Mucosa of stomach (tissue), 1 donor: ENCODE results near the gene C7.
"Not testable (repeated sequence)": the region's sequence is repeated elsewhere in the genome, so short reads cannot be mapped to it uniquely, and the experiment has no call there.

ENCODE experiments used
- H3K27me3 ChIP-seq: one replicate; pipeline ENCODE4 v1.7.0; 2013; ENCODE audit warnings: mild to moderate bottlenecking, low read length; ENCODE audit not compliant: control insufficient read depth, insufficient read depth
- H3K36me3 ChIP-seq: one replicate; pipeline ENCODE4 v1.7.0; 2013; ENCODE audit warnings: low read length; ENCODE audit not compliant: control insufficient read depth, insufficient read depth
- H3K4me1 ChIP-seq: one replicate; pipeline ENCODE4 v1.7.0; 2013; ENCODE audit warnings: mild to moderate bottlenecking, low read length; ENCODE audit not compliant: control insufficient read depth, insufficient read depth
- H3K4me3 ChIP-seq: one replicate; pipeline ENCODE4 v1.7.0; 2013; ENCODE audit warnings: low read length
- H3K9ac ChIP-seq: one replicate; pipeline ENCODE4 v1.7.0; 2013; ENCODE audit warnings: mild to moderate bottlenecking, low read length, moderate library complexity
- H3K9me3 ChIP-seq: one replicate; pipeline ENCODE4 v1.7.0; 2013; ENCODE audit warnings: mild to moderate bottlenecking, low read length, moderate library complexity; ENCODE audit not compliant: control insufficient read depth
- donor health status: Pancreatic carcinoma.

Gene C7

DNA sequence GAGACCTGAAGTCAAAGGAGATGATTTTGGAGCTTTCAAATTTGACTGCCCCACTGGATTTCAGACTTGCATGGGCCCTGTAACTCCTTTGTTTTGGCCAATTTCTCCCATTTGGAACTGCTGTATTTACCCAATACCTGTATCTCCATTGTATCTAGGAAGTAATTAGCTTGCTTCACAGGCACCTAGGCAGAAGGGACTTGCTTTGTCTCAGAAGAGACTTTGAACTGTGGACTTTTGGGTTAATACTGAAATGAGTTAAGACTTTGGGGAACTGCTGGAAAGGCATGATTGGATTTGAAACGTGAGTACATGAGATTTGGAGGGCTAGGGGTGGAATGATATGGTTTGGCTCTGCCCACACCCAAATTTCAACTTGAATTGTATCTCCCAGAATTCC lies 26.2 kb upstream of the C7 start:
- H3K36me3 ChIP-seq, H3K4me1 ChIP-seq, H3K4me3 ChIP-seq, H3K9me3 ChIP-seq, H3K9ac ChIP-seq, H3K27me3 ChIP-seq: not testable (repeated sequence)

DNA sequence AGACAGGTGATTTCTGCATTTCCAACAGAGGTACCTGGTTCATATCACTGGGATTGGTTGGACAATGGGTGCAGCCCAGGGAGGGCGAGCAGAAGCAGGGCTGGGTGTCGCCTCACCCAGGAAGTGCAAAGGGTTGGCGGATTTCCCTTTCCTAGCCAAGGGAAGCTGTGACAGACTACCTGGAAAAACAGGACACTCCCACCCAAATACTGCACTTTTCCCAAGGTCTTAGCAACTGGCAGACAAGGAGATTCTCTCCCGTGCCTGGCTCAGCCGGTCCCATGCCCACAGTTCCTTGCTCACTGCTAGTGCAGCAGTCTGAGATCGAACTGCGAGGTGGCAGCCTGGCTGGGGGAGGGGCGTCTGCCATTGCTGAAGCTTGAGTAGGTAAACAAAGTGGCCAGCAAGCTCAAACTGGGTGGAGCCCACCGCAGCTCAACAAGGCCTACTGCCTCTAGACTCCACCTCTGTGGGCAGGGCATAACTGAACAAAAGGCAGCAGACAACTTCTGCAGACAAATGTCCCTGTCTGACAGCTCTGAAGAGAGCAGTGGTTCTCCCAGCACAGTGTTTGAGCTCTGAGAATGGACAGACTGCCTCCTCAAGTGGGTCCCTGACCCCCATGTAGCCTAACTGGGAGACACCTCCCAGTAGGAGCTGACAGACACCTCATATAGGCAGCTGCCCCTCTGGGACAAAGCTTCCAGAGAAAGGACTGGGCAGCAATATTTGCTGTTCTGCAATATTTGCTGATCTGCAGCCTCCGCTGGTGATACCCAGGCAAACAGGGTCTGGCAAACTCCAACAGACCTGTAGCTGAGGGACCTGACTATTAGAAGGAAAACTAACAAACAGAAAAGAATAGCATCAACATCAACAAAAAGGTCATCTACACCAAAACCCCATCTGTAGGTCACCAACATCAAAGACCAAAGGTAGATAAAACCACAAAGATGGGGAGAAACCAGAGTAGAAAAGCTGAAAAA lies 13.6 kb upstream of the C7 start:
- not testable (repeated sequence) for H3K9ac ChIP-seq, H3K4me3 ChIP-seq, H3K4me1 ChIP-seq, H3K27me3 ChIP-seq, H3K9me3 ChIP-seq, H3K36me3 ChIP-seq

DNA sequence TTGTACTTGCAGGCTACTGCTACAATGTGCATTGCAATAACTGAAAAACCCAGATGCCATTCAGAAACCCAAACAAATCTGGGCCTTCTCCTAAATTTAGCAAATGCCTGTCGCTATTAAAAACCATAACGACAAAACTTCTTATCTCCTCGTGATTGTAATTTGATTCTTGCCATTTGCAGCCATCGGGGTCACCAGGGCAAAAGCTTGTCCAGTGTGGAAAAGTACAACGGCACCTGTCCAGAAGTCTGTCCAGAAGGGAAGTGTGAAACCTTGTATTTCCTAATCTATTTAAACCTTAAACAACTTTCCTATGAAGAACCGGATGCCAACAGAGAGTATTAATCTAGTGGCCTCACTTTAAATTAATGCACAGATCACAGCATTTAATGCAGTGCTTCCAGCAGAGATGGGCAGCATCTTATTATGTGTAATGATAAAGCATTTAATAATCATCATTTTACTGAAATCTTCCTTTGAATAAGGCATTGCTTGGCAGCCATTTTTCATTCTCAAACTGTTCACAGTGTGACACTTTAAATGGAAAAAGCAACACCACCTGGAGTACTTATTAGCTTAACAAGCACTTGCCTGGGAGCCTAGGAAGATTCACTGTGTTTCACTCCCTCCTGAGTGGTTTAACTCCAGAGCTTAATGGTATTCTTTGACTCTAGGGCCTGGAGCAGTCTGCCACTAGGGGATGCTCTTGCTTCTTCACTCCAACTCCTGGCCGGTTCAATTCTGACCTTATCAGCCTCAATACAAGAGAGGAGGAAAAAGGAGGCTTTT lies 4.9 kb upstream of the C7 start:
- Histone ChIP-seq H3K36me3 (no peaks in the 10 kb centered on the region), H3K27me3 (no peaks in the 10 kb centered on the region), H3K4me1 (peaks cover 10% of the 10 kb centered on the region), H3K9ac (peak overlapping the region; percentile 37), H3K4me3 (no peak overlapping the region), H3K9me3 (no peaks in the 10 kb centered on the region)

DNA sequence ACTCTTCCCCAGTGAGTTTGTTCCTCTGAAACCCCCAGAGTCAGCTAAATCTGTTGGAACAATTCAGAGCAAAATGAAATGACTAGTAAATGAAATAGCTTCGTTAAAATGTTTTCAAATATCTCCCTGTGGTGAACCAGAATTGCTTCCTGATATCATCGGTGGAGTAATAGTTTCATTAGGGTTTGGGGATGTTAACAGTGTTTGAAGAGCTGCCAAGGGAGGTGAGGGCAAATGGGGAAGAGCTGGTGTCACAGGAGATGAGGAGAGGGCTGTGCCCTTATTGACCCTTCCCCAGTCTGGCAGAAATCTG lies 4.3 kb upstream of the C7 start:
- Histone ChIP-seq H3K4me3 (no peak overlapping the region), H3K4me1 (peaks cover 12% of the 10 kb centered on the region), H3K36me3 (no peaks in the 10 kb centered on the region), H3K9ac (peak overlapping the region; percentile 37), H3K9me3 (no peaks in the 10 kb centered on the region), H3K27me3 (no peaks in the 10 kb centered on the region)

DNA sequence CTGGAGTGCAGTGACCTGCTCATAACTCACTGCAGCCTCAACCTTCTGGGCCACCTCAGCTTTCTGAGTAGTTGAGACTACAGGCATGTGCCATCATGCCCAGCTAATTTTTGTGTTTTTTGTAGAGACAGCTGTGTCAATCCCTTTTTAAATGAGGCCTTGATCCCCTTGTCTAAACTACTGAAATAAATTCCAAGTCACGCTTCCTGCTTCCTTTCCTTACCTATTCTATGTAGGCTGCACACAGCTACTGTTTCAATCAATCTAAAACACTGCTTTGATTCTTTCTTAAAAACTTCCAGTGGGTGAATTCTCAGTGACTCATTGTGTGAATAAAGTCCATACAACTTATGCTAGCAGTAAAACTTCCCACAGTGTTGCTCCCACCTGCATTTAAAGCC lies 2.9 kb upstream of the C7 start:
- H3K9me3 ChIP-seq = no peaks in the 10 kb centered on the region
- no peak overlapping the region for H3K4me3 ChIP-seq
- no peak overlapping the region for H3K9ac ChIP-seq
- H3K27me3 ChIP-seq = no peaks in the 10 kb centered on the region
- H3K4me1 ChIP-seq = peaks cover 12% of the 10 kb centered on the region
- H3K36me3 ChIP-seq = no peaks in the 10 kb centered on the region

DNA sequence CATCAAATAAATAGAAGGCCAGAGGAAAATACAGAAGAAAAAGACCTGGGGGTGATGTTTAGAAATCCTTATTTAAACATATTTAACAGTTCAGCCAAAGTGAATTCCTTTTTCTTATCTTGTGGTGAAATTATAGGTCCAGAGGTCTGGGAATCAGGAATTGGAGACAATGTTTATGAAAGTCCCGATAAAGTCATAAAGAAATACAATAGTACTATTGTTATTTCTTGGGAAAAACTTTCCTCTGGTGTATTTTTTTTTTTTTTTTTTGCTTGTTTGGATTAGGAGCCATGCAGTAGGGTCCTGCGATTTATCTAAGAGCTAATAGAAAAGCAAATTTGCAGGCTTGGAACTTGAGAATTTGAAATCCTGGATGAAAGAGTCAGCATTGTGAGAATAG lies 426 bp downstream of the C7 start:
- Histone ChIP-seq H3K36me3 (no peaks in the 10 kb centered on the region), H3K9me3 (no peaks in the 10 kb centered on the region), H3K9ac (no peak overlapping the region), H3K4me1 (peaks cover 12% of the 10 kb centered on the region), H3K4me3 (no peak overlapping the region), H3K27me3 (no peaks in the 10 kb centered on the region)

DNA sequence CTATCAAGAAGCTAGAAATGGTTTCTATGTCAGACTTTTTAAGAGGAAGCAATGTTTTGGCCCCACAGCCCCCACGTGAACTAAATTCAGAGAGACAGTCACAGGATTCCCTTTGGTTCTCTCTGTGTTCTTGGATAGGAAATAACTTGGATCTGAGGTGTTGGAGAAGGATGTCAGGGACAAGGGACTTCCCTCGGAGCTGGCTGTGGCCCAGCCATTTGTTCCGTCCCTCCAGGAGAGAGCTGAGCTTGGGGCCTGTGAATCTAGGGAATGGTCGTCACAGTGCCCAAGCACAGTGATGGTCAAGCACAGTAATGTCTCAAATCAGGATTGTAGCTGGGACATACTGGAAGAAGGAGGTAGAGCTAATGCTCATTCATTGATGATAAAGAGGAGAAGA lies 2.0 kb downstream of the C7 start:
- H3K36me3 ChIP-seq = no peaks in the 10 kb centered on the region
- no peaks in the 10 kb centered on the region for H3K27me3 ChIP-seq
- H3K9me3 ChIP-seq = no peaks in the 10 kb centered on the region
- no peak overlapping the region for H3K4me3 ChIP-seq
- H3K9ac ChIP-seq = no peak overlapping the region
- peaks cover 7% of the 10 kb centered on the region for H3K4me1 ChIP-seq

DNA sequence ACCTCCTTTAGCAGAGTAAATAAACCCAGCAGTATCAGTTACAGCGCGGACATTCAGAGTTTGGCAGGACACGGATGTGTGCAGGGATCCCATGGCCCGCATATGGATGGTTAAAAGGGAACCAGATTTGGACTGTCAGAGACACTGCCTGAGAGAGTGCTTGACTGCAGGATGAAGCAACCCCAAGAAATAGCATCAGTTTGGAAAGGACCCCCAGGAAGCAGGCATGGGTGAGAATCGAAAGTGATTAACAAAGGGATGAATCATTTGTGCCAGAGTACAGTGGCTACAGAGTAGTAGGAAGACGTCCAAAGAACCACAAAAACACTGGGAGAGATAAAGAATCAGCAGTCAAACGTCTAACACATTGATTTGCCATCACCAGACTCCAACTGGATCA lies 5.5 kb downstream of the C7 start:
- no peak overlapping the region for H3K4me3 ChIP-seq
- H3K27me3 ChIP-seq = no peaks in the 10 kb centered on the region
- H3K4me1 ChIP-seq = no peaks in the 10 kb centered on the region
- no peaks in the 10 kb centered on the region for H3K36me3 ChIP-seq
- H3K9me3 ChIP-seq = no peaks in the 10 kb centered on the region
- H3K9ac ChIP-seq = no peak overlapping the region

DNA sequence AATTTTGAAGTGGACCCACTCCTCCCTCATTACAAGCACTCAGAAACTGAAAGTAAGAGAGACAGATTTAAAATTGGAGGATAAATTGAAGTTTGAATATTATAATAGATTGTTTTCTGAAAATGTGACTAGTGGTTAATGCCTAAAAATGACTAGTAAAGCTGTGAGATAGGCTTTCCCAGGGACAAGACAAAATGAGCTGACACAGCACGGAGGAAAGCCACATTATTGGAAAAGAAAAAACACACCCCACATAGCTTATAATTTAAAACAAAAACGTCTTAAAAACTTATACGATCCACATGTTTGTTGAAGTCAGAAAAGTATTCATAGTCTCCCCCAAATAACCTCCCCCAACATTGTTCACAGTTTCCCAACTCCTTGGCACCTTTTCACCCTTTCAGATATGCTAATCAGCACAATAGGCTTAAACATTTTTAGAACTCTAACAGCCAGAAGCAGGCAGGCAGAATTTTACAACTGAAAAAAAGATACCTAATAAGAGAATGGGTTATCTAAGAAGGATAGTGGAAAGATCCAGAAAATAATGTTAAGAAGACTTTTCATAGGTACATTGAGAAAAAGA lies 6.1 kb downstream of the C7 start:
- Histone ChIP-seq H3K9ac (no peak overlapping the region), H3K36me3 (no peaks in the 10 kb centered on the region), H3K4me3 (no peak overlapping the region), H3K27me3 (no peaks in the 10 kb centered on the region), H3K9me3 (no peaks in the 10 kb centered on the region), H3K4me1 (no peaks in the 10 kb centered on the region)

DNA sequence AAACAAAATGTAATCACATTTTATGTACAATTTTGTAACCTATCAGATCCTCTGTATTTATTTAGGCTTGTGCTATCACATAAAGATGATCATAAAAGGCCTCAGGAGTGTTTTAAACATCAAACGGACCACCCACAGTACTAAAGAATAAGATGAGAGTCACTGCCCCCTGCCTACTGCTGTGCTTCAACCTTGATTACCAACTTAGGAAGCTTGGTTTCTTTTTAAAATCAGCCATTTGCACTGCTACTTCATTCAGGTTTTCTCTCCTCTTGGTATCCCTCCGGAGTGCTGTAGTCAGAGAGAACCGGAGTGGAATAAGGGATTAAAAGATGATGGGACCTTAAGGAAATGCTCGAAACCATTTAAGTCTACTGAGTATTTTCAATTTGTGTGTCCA lies 6.9 kb downstream of the C7 start:
- Histone ChIP-seq H3K4me1 (no peaks in the 10 kb centered on the region), H3K36me3 (no peaks in the 10 kb centered on the region), H3K9ac (no peak overlapping the region), H3K9me3 (no peaks in the 10 kb centered on the region), H3K4me3 (no peak overlapping the region), H3K27me3 (no peaks in the 10 kb centered on the region)

DNA sequence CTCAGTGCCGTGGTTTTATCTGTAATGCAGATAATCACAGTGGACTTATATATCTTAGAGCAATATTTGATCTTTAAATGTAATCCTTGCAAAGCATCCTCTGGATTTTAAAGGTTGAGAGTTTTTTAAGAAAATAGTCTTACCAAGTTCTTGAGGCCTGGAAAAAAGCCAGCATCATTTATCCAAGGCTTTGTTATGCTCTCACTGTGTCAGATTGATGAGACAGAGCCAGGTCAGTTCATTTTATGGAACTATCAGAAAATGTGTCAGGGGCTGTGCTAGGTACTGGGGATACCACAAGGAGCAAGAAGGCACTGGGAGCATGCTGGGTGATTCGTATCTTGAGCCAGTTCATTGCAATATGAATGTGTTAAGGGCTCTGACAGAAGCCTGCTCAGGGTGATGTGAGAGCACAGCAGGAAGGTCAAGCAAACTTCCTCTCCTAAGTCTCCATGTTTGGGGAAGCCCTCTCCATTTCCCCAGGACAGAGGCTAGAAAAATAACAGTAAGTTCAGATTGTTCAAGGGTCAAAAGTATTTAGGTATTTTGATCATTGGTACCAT lies 19.7 kb downstream of the C7 start:
- H3K4me1 ChIP-seq = no peaks in the 10 kb centered on the region
- no peak overlapping the region for H3K9ac ChIP-seq
- H3K4me3 ChIP-seq = no peak overlapping the region
- no peaks in the 10 kb centered on the region for H3K36me3 ChIP-seq
- peaks cover 12% of the 10 kb centered on the region for H3K9me3 ChIP-seq
- no peaks in the 10 kb centered on the region for H3K27me3 ChIP-seq

DNA sequence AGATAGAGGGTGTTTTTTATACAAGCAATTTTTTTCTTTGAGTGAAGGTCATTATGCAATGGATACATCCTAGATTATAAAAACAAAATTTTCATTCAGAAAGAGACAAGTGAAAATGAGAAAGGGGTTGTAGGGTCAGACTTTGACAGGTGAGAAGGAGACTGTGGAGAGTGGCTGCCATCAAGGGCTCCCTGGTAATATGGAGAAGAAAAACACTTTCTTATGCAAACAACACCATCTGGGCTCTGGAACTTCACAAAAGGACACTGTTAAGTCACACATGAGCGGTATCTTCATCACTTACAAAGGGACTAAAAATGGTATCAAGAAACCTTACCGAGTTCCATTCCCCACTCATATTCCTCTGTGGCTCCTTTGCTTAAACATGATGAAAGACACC lies 23.5 kb downstream of the C7 start:
- H3K9ac ChIP-seq = no peak overlapping the region
- no peaks in the 10 kb centered on the region for H3K9me3 ChIP-seq
- H3K4me3 ChIP-seq = no peak overlapping the region
- H3K4me1 ChIP-seq = no peaks in the 10 kb centered on the region
- no peaks in the 10 kb centered on the region for H3K36me3 ChIP-seq
- H3K27me3 ChIP-seq = no peaks in the 10 kb centered on the region
